ENCODE results near the gene B3GLCT. TPM values are rescaled to one million over a fixed set of nuclear protein-coding genes. Genes with fewer than 3 reads are reported as not detected.

B3GLCT gene
- total and polyA plus RNA-seq, 10 donors: 2.0 to 9.2 (median 5.5) TPM

- no peak overlapping the region for H3K4me3 ChIP-seq
- H3K36me3 ChIP-seq: peaks cover 0 to 16% (median 0%) of the 10 kb centered on the region in 6 donors
- DNase-seq: no peak
- H3K27ac ChIP-seq: no peak overlapping the region
- no peaks in the 10 kb centered on the region for H3K27me3 ChIP-seq (replicated peaks in 1 of 7)
- 81 to 90% (median 88%) methylated on average over 5 of the region's 5 CpGs for WGBS, 5 donors
- no peaks in the 10 kb centered on the region for H3K4me1 ChIP-seq
- no peak for TF ChIP-seq POLR2A (IDR thresholded peaks at IDR 0.05)
- no peak for TF ChIP-seq POLR2AphosphoS5 (IDR thresholded peaks at IDR 0.05)
- TF ChIP-seq CTCF (IDR thresholded peaks at IDR 0.05 in 8 of 11, conservative IDR thresholded peaks at IDR 0.05 in 3 of 11): no peak
- no peaks in the 10 kb centered on the region for H3K9me3 ChIP-seq
- intact Hi-C loops (cut with DNase I; ENCODE audit: low total_unique reads): no loop called here
Observed at GRCh38 chr13:31224174-31224669, 24.4 kb downstream of the B3GLCT start.

GRCh38 chr13:31224963-31225559 lies 25.3 kb downstream of the B3GLCT start:
- Histone ChIP-seq H3K27ac (no peak overlapping the region), H3K4me1 (no peaks in the 10 kb centered on the region), H3K9me3 (no peaks in the 10 kb centered on the region), H3K36me3 (peaks cover 0 to 20% (median 0%) of the 10 kb centered on the region in 6 donors), H3K27me3 (replicated peaks in 1 of 7) (no peaks in the 10 kb centered on the region), H3K4me3 (no peak overlapping the region)
- intact Hi-C loops (cut with DNase I; ENCODE audit: low total_unique reads): no loop called here
- TF ChIP-seq POLR2A (IDR thresholded peaks at IDR 0.05) (no peak), POLR2AphosphoS5 (IDR thresholded peaks at IDR 0.05) (no peak), CTCF (IDR thresholded peaks at IDR 0.05 in 8 of 11, conservative IDR thresholded peaks at IDR 0.05 in 3 of 11) (no peak)
- no peak for DNase-seq
- 68 to 98% (median 78%) methylated on average over 2 of the region's 2 CpGs for WGBS, 5 donors

- no peak overlapping the region for H3K27ac ChIP-seq
- intact Hi-C loops (cut with DNase I; ENCODE audit: low total_unique reads): no loop called here
- H3K4me1 ChIP-seq: no peaks in the 10 kb centered on the region
- no peaks in the 10 kb centered on the region for H3K9me3 ChIP-seq
- TF ChIP-seq CTCF (IDR thresholded peaks at IDR 0.05 in 8 of 11, conservative IDR thresholded peaks at IDR 0.05 in 3 of 11): no peak
- no peak for TF ChIP-seq POLR2AphosphoS5 (IDR thresholded peaks at IDR 0.05)
- no peak for TF ChIP-seq POLR2A (IDR thresholded peaks at IDR 0.05)
- H3K27me3 ChIP-seq (replicated peaks in 1 of 7): no peaks in the 10 kb centered on the region
- peaks cover 0 to 23% (median 0%) of the 10 kb centered on the region in 6 donors for H3K36me3 ChIP-seq
- no peak overlapping the region for H3K4me3 ChIP-seq
- WGBS, 5 donors: 88 to 96% (median 93%) methylated on average over 9 of the region's 9 CpGs
- DNase-seq: no peak
Observed at GRCh38 chr13:31225998-31226675, 26.4 kb downstream of the B3GLCT start.

- intact Hi-C loops (cut with DNase I; ENCODE audit: low total_unique reads): no loop called here
- TF ChIP-seq POLR2AphosphoS5 (IDR thresholded peaks at IDR 0.05) (no peak), POLR2A (IDR thresholded peaks at IDR 0.05) (no peak), CTCF (IDR thresholded peaks at IDR 0.05 in 8 of 11, conservative IDR thresholded peaks at IDR 0.05 in 3 of 11) (no peak)
- H3K9me3 ChIP-seq: no peaks in the 10 kb centered on the region
- no peaks in the 10 kb centered on the region for H3K27me3 ChIP-seq (replicated peaks in 1 of 7)
- no peak overlapping the region for H3K27ac ChIP-seq
- no peak for DNase-seq
- no peaks in the 10 kb centered on the region for H3K4me1 ChIP-seq
- no peak overlapping the region for H3K4me3 ChIP-seq
- H3K36me3 ChIP-seq: peaks cover 0 to 23% (median 0%) of the 10 kb centered on the region in 6 donors
Observed at GRCh38 chr13:31227063-31227462, 27.3 kb downstream of the B3GLCT start.

Measured in spleen (tissue), 11 donors.